ENCODE results near the gene ERG28. TPM values are rescaled to one million over a fixed set of nuclear protein-coding genes. Genes with fewer than 3 reads are reported as not detected.
"Not testable (repeated sequence)": the region's sequence is repeated elsewhere in the genome, so short reads cannot be mapped to it uniquely, and the experiment has no call there.

ERG28 gene
- total RNA-seq, 2 experiments from 2014 or later: 25.6 to 25.7 TPM

GRCh38 chr14:75600100-75600499 is 60.6 kb downstream of the ERG28 start:
- H3K4me3 Mint-ChIP-seq; DNase-seq; H3K36me3 Mint-ChIP-seq (ENCODE audit: low read depth); CTCF ChIA-PET; H3K27me3 Mint-ChIP-seq (ENCODE audit: low read depth); H3K4me1 Mint-ChIP-seq (ENCODE audit: low read depth); H3K9me3 Mint-ChIP-seq; H3K27ac Mint-ChIP-seq; intact Hi-C loops (cut with micrococcal nuclease): not testable (repeated sequence)

Other genes with a start within 250 kb of the ERG28 start
- 1 to 10 TPM; 2.8 to 3.2 TPM for gene JDP2, start 232.9 kb downstream of the ERG28 start, total RNA-seq
- gene BATF, start 138.4 kb downstream of the ERG28 start, total RNA-seq: 100 to 1,000 TPM; 178 to 179 TPM
- 10 to 100 TPM in 1 of 2 experiments, 1 to 10 TPM in 1; 5.8 to 10.4 TPM for gene FLVCR2, start 82.3 kb downstream of the ERG28 start, total RNA-seq
- gene TTLL5, start 370 bp upstream of the ERG28 start, total RNA-seq: 10 to 100 TPM; 23.8 to 25.1 TPM

Data from activated naive CD4-positive, alpha-beta T cell treated with anti-CD3 and anti-CD28 coated beads for 36 hours (primary cell).